IPS DF 4.7 (cell line): ENCODE measurements around the gene PNKP.
A peak's percentile ranks its signal among the peaks of the same experiment; 100 is the strongest.

ENCODE experiments used
- DNase-seq: peaks from one replicate; pipeline ENCODE4 v3.0.0-alpha.2; 2013; ENCODE audit warnings: low spot score; ENCODE audit errors: extremely low read depth

Gene PNKP

DNA sequence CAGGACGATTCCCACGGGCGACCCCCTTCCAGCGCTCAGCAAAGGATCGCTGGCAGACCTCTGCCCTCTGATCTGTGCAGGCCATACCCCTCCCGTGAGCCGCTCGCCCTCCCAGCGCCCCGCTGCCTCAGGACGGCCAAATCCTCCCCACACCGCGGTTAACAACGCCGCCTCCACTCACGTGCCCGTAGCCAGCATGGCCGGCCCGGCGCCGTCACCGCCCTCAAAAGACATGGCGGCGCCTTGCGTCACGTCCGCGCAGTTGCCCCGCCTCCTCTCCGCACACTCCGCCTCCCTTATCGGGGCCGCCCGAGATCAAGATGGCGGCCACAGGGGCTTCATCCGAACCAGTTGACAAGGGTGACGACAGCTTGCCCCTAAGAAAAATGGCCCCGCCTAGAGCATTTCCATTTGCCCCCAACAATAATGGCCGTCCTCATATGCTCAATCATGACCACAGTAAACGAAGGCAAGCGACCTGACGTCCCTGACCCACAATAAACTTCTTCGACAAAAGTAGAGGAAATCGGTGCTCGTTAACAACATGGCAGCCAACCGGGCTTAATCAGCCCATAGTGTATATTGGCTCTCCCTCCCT lies 9.1 kb upstream of the PNKP start:
- no peak for DNase-seq

DNA sequence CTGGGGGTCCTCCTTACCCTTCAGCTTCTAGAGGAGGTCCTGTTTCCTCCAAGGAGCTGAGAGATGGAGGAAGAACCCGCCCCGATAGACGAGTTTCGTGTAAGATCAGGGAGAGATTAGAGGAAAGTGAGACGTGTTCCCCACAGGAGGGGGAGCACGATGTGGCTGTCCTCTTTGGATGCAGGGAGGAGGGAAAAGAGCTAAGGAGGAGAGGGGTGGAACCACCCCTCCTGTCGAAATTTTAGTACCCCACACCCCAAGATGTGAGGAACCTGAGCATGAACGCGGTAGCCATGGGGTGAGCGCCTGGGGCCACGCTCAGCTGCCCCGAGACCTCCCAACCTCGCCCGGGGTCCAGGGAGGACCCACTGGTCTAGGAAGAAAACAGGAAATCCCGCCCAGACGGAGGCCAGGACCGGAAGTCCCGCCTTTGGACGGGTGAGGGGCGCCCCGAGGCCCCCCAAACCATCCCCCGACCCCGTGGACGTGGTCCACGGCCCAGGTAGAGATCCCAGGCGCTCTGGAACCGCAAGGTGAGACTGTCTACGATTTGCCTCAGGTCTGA lies 8.6 kb upstream of the PNKP start:
- DNase-seq = no peak

DNA sequence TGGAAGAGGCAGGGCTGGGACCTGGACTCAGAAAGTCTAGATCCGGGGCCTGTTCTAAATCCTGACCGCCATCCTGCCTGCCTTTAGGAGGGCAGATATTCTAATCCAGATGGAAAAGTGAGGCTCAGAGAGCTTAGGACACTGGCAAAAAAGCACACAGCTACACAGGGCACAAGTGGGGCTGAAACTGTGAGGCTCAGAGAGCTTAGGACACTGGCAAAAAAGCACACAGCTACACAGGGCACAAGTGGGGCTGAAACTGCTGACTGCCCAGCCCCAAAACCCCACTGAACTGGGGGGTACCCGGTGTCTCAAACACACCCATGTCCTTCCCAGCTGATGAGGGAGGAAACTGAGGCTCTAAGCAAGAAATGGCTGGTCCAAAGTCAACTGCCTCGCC lies 7.8 kb upstream of the PNKP start:
- DNase-seq = no peak

DNA sequence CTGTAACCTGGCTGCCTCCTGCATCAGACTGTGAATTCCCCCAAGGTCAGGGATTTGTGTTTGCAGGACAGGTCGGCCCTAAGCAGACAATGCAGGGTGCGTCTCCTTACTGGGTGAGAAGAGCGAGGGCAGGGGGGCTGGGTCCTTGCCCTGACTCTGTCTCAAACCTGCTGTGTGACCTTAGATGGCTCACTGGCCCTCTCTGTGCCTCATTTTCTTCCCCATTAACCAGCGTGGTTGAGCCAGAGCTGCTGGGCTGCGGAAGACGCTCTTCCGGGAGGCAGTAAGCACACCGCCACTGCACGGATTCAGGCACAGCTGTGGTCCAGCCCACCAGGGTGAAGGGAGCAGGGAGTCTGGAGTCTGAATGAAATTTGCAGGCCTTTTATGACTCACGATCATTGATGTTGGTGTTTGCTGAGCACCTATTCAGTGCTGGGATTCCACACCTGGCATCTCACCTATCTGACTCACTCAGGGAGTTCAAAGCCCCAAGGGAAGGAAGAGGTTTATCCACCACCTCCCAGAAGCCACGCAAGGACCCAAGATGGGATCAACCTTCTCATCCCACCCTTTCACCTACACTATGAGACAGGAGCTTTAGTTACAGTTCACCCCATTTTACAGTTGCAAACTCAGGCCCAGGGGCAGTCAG lies 7.3 kb upstream of the PNKP start:
- DNase-seq = no peak

DNA sequence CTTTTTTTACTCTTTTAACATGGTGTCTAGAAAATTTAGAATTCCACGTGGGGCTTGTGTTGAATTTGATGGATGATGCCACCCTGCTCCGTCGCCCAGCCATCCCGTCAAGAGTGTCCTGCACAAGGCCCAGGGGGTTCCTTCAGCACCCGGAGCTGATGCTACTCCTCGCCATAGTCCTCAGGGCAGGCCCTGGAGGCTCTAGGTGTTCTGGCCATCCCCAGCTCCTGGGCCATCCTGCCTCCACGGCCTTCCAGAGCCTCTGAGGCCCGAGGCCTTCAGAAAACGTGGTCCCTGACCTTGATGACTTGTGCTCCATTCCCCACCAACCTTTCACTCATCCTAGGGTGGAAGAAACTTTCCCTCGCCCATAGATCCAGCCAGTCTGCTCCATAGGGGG lies 6.5 kb upstream of the PNKP start:
- no peak for DNase-seq

DNA sequence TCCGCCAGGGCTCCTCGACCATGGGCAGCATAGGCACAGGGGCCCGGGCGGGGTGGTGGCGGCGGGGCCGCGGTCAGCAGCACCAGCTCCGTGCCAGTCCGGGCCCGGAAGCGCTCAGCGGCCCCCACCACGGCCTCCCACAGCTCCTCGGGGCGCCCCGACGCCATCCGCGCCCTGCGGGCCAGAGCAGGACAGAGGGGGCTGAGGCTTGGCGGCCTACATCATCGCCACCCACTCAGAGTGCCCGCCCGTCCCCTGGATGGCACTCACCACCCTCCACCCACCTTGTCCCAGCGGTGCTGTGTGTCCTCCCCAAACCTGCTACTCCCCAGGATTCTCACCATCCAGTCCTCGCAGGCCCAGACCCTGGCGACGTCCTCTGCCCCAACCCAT lies 5.7 kb upstream of the PNKP start:
- no peak for DNase-seq

DNA sequence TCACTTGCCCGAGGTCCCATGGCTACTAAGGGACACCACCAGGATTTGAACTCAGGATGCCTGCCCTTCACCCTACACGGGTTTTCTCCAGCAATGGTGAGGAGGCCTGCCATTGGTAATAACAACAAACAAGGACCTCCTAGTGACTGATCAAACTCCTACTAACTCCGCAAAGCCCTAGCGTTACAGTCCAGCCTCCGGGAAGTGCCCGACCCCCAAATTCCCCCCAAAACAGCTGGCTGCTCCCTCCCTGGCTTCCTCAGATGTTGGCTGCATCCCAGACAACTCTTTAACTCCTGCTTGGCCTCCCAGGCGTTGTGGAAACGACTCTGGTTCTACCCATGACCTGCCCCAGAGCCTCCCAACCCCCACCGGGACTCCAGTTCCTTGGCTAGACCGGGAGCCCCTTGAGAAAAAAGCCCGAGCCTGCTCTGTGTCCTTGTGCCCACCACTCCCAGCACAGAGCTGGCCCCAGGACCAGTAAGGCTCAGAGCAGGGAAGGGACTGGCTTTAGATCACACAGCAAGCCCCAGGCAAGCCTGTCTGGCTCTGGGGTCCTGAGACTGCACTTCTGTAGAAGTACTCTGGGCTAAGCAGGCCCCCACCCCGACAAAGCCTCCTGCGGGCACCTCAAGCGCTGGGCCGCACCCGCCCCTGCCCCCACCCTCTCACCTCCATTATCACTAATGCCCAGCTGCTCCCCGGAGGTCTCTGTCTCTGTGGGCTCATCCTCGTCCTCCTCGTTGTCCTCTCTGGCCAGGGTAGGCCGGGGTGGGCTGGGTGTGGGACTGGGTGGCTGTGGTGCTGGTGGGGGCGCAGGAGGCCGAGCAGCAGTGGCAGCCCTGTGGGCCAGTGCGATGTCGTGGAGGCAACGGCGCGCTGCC lies 5.1 kb upstream of the PNKP start:
- DNase-seq = no peak

DNA sequence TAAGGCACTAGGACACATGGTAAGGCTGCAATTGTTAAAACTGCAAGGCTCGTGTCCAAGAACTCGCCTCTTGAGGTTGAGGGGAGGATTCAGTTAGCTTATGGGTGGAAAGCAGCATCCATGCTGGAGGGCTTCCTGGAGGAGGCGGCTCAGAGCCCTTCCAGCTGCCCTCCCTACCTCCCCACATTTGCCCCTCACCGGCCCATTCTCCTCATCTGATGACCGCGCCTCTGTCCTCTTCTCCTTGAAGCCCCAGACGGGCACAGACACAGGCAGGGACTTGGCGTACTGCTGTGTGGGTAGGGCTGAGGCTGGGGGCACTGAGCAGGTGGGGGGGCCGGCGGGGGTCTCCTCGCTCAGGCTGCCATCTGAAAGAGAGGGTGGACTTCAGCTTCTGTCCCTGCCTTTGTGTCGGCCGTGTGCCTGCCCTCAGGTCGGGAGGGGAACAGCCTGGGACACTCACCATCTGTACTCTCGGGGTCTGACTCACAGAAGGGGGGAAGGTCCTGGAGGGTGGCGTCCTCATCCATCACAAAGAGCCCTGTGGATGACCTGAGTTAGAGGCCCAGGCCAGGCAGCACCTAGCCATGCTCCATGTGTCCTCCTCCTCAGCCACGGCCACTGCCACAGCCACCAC lies 4.1 kb upstream of the PNKP start:
- DNase-seq = no peak

DNA sequence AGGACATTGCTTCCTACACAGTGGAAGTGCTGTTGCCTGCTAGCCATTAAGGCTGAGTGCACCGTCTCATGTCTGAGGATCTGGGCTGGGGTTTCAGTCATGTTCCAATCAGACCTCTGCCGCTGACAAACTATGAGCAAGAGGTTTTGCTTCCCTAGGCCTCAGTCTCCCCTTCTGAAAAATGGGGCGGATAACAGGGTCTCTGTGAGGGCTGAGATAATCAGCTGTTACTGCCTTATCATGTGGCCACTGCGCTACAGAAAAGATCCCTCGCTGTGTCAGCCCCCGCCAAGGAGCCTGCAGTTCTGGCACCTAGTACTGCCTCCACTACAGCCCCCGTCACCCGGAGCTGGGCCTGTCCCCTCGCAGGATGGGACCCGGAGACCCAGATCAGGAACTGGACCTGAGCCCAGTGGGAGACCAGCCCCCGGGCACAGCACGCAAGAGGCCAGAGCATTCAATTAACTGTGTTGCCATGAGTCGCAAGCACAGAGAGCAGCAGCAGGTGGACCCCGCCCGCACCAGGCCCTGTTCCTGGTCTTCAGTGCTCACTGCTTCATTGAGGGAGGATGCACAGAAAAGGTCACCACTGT lies 3.0 kb upstream of the PNKP start:
- DNase-seq = no peak

DNA sequence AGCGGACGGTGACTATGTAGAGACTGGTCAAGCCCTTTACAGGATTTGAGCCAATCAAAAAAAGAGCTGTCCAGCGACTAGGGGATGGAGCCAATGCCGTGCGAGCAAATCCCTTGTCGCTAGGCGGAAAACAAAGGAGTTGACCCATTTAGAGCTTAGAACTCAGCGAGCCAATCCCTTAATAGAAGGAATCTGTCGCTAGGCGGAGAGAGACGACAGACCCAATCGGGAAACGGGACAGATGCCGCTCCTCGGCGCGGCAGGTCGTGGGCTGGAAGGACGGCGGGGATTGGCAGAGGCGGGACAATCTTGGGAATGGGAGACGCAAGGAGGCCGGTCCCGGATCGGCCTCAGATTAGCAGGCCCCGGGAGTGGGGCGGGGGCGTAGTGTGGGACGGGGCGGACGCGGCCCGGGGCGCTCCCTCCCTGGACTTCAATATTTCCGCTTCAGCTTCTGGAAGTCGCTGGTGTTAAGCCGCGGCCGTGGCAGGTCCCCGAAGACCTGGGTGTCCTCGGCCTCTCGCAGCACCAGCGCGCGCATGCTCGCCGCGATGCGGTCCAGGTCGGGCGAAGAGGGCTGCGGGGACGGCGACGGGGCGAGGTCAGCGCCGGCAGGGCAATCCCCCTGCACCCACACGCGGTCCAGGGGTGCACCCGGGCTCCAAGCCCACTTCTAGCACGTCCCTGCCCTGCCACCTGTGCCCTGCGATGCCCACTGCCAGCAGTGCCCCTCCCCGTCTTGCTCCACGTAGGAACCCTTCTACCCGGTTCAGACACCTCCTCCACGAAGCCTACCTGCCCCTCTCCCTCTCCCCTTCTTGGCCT lies 2.3 kb upstream of the PNKP start:
- DNase-seq = peak; percentile 99

DNA sequence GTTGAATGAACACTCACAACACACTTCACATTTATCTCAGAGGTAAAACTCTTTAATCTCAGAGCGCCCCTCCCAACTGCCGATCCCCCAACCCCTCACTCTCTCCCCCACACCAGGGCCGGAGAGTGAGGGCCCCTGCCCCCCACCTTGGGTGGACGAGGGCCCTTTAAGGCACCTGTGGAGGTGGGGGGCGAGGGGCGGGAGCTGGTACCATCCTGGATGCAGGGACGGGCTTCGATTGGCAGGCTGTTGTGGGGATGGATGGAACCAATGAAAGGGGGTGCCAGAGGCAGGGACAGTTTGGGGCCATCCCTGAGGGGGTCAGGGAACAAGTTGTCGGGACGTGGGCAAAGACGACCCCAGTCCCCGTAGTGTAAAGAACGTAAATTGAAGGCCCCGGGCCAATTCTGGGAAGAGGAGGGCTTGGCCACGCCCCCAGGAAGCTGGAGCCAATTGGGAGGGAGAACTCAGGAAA lies 1.7 kb upstream of the PNKP start:
- DNase-seq = no peak

DNA sequence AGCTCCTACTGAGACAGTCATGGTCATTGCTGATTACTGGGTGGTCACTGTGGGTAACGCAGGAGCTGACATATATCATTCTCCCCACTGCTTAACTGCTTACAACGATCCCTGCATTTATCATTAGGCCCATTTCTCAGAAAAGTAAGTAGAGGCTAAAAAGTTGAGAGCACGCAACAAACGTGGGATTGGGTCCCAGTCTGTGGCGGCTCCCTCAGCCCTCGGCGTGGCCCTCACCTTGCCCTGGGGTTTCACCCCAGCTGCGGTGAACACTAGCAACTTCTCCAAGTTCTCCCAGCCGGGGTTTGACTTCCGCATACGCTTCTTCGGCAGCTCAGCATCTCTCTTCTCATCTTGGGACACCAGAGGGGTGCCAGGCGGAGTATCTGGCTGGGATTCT lies 2.5 kb downstream of the PNKP start:
- DNase-seq = no peak

DNA sequence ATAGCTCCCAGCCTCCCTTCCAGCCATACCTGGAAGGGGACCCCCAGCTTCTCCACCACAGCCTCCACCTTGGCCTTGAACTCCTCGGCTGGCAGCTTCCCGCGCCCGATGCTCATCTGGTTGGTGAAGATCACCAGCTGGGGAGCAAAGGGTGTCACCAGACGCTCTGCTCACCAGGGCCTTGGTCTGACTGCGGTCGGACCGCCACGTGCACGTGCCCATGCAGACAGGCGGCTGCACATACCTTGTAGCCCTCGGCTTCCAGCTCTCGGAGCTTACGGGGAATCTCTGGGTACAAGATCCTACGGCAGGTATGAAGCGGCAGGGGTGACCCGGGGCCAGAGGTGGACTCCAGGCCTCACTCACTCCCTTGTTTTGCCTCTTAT lies 3.4 kb downstream of the PNKP start:
- no peak for DNase-seq

DNA sequence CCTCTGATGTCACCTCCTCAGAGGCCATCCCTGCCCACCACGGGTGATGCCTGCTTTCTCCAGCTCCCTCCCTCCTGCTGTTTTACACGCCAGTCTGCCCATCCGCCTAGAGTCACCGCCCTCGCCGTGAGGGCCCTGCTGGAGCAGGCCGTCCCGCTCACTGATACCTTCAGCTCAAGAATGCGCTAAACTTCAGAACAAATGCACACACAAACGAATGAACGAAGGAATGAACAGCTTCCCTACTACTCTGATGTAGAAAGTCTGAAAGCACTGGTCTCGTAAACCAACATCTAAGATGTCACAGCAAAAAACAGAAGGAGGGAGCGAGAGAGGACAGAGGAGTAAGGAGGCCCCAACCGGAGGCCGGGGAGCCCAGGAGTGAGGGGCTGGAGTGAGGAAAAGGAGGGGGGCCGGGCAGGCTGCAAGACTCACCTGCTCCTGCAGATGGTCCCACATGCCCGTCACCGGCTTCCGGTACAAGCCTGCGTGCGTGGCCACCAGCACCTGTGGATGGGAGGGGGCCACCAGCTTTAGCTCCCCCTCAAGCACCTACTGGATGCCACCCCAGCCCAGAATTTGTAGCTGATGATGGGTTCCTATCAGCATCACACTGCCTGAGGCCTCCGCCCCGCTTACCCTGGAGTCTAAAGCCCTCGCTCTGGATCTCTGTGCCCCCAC lies 4.0 kb downstream of the PNKP start:
- no peak for DNase-seq

DNA sequence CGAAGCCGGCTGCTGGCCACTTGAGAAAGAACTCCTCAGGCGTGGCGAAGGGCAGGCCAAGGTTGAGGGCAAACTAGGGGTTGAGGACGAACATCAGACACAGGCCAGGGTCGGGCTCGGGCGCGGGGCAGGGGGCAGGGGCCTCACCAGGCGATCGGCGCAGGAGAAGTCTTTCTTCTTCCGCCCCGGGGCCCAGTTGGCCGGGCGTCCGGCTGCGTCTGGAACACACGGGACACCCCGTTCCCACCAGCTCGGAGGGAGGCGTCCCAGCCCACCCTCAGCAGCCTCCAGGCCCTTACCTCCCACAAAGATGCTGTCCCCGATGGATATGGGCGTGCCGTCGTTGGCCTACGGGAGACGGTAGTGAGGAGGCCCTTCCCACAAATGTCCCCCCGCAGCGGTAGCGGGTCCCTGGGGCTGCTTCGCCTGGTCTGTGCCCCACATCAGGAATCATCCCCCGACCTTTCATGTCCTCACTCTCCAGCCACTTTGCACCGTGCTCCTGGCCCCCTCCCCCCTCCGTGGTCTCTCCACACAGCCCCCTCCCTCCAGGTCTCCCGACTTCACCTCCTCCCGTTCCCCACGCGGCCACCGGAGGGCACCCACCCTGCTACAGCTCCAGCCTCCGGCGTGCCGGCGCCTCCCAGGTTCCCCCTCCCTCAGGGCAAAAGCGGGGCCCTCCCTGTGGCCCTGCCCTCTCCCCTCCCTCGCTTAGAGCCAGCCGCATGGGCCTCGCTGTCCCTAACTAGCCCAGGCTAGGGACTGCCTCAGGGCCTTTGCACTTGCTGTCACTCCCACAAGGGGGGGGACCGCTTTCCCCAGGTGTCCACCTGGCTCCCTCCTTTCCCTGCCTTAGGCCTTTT lies 4.8 kb downstream of the PNKP start:
- DNase-seq = no peak

DNA sequence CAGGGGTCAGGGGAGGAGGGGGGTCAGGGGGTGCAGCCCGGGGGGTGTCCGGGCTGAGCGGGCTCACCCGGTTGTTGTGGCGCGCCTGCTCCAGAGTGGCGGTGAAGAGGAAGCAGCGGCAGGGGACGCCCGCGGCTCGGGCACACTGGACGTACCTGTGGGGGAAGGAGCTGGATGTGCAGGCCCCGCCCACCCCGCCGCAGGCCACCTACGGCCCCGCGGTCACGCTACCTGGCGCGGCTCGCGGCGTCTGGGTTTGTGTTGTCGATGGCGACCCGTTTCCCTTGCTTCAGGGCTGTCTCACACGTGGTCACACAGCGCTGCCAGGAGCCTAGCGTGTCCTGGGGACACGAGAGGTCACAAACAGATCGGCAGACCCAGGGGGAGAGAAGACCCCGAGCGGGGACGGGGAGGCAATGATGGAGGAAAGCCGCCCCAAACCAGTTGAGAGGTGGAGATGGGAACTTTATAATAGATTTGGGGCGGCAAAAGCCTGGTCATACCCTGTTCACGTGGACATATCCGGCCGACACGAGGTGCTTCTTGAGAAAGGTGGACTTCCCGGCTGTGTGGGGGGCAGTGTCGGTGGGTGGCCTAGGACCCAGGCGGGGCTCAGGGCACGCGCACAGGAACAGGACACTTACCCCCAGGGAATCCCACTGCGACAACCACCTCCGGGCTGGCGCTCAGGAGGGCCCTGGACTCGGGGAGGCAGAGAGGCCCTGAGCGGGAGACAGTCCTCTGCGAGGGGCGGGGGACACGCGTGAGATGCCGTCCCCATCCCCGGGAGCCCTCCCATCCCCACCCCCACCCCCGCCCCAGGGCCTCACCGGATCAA lies 5.6 kb downstream of the PNKP start:
- DNase-seq = no peak

DNA sequence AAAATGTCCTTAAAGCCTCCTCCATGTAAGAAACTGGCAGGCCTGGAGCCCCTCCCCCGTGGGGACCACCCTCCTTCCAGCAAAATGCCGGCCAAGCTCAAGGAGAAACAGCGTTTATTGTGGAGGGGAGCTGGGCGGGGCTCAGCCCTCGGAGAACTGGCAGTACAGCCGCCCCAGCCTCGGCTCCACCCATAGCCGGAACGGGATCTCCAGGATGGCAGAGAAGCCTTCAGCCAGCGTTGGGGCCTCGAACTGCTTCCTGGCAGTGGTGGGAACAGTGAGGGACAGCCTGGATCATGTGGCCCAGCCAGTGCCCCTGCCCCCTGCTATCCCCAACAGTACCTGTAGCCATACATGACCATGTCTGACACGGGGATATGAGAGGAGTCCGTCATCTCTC lies 6.3 kb downstream of the PNKP start:
- DNase-seq = no peak
